GM23338 (cell line): ENCODE measurements around the gene SAMD4A. TPM values are rescaled to one million over a fixed set of nuclear protein-coding genes. Genes with fewer than 3 reads are reported as not detected.

Experiments used
- ATAC-seq: fragments of 200-7000 bp; cut with Tn5 transposase; 3 replicates; pipeline ENCODE4 v1.9.1; 2020
- DNase-seq: peaks from one replicate; pipeline ENCODE4 v3.0.0-alpha.2; 2015; ENCODE audit warnings: low spot score
- H2AFZ ChIP-seq: fragments of 200-600 bp; sonication (generic); 2 replicates; pipeline ENCODE4 v1.8.0; 2016; ENCODE audit warnings: antibody characterized with exemption, mild to moderate bottlenecking, moderate library complexity
- H3F3A ChIP-seq: fragments of 200-600 bp; sonication (generic); replicated peaks from 2 replicates; pipeline ENCODE4 v1.8.0; 2017; ENCODE audit warnings: antibody characterized with exemption, mixed run types, low read depth
- H3K27ac ChIP-seq: fragments of 200-600 bp; sonication (generic); 2 replicates; pipeline ENCODE4 v1.6.1; 2016; ENCODE audit warnings: low read depth
- H3K27me3 ChIP-seq: fragments of 200-600 bp; sonication (generic); 2 replicates; pipeline ENCODE4 v1.8.0; 2016; ENCODE audit warnings: mild to moderate bottlenecking, mixed run types, moderate library complexity; ENCODE audit not compliant: insufficient read depth
- H3K36me3 ChIP-seq: fragments of 200-600 bp; sonication (generic); 2 replicates; pipeline ENCODE4 v1.8.0; 2016; ENCODE audit warnings: mild to moderate bottlenecking; ENCODE audit not compliant: insufficient read depth
- H3K4me1 ChIP-seq: fragments of 200-600 bp; sonication (generic); 2 replicates; pipeline ENCODE4 v1.8.0; 2016; ENCODE audit warnings: mild to moderate bottlenecking, moderate library complexity; ENCODE audit not compliant: insufficient read depth
- H3K4me2 ChIP-seq: fragments of 200-600 bp; sonication (generic); 2 replicates; pipeline ENCODE4 v1.7.1; 2017; ENCODE audit warnings: mixed run types
- H3K4me3 ChIP-seq: fragments of 200-600 bp; sonication (generic); 2 replicates; pipeline ENCODE4 v1.6.1; 2016; ENCODE audit warnings: mixed run types
- H3K79me2 ChIP-seq: fragments of 200-600 bp; sonication (generic); replicated peaks from 2 replicates; pipeline ENCODE4 v1.8.0; 2017; ENCODE audit warnings: mild to moderate bottlenecking; ENCODE audit not compliant: insufficient read depth
- H3K9me2 ChIP-seq: fragments of 200-600 bp; sonication (generic); 2 replicates; pipeline ENCODE4 v1.8.0; 2017; ENCODE audit not compliant: insufficient read depth
- H4K20me1 ChIP-seq: fragments of 200-600 bp; sonication (generic); replicated peaks from 2 replicates; pipeline ENCODE4 v1.8.0; 2017; ENCODE audit warnings: mild to moderate bottlenecking; ENCODE audit not compliant: insufficient read depth
- H3K27ac Mint-ChIP-seq: 2 replicates; pipeline ENCODE4 v1.8.0; 2020; ENCODE audit warnings: inconsistent platforms, mild to moderate bottlenecking, moderate library complexity, mixed read lengths
- H3K27me3 Mint-ChIP-seq: 3 replicates; pipeline ENCODE4 v1.8.0; 2022; ENCODE audit warnings: low read depth, mild to moderate bottlenecking, moderate library complexity, mixed read lengths, inconsistent platforms; ENCODE audit not compliant: insufficient read depth, poor library complexity
- H3K36me3 Mint-ChIP-seq: 3 replicates; pipeline ENCODE4 v1.8.0; 2021; ENCODE audit warnings: low read depth, mild to moderate bottlenecking, inconsistent platforms, moderate library complexity, mixed read lengths
- H3K4me1 Mint-ChIP-seq: 3 replicates; pipeline ENCODE4 v1.8.0; 2020; ENCODE audit warnings: mild to moderate bottlenecking, inconsistent platforms, mixed read lengths
- H3K4me3 Mint-ChIP-seq: 3 replicates; pipeline ENCODE4 v1.8.0; 2021; ENCODE audit warnings: moderate library complexity, mild to moderate bottlenecking, inconsistent platforms, mixed read lengths
- H3K9me3 Mint-ChIP-seq: 3 replicates; pipeline ENCODE4 v1.8.0; 2020; ENCODE audit warnings: moderate library complexity, mild to moderate bottlenecking, inconsistent platforms, mixed read lengths
- CREB1 ChIP-seq: fragments of 250-450 bp; sonication (Bioruptor Pico); IDR thresholded peaks from 2 replicates; pipeline ENCODE4 v1.5.0; 2020; ENCODE audit warnings: low read depth, mild to moderate bottlenecking, moderate library complexity
- CTCF ChIP-seq, 2 experiments: fragments of 200-600 bp in 1 of 2; sonication (generic) in 1 of 2; conservative IDR thresholded peaks; 2 replicates each; pipeline versions ENCODE4 v1.5.1 to v1.6.1; 2016 to 2017; ENCODE audit warnings: antibody characterized with exemption in 2 of 2, low read depth in 2 of 2, mild to moderate bottlenecking in 2 of 2, moderate library complexity in 1 of 2
- ETS1 ChIP-seq: IDR thresholded peaks from 2 replicates; pipeline ENCODE4 v1.6.1; 2016; ENCODE audit warnings: antibody characterized with exemption
- EZH2 ChIP-seq: fragments of 200-600 bp; sonication (generic); IDR thresholded peaks from one replicate; pipeline ENCODE4 v1.8.0; 2017; ENCODE audit warnings: antibody characterized with exemption, mild to moderate bottlenecking, low read depth; ENCODE audit not compliant: unreplicated experiment
- EZH2phosphoT487 ChIP-seq: fragments of 200-600 bp; sonication (generic); IDR thresholded peaks from one replicate; pipeline ENCODE4 v1.8.1; 2018; ENCODE audit warnings: antibody characterized with exemption; ENCODE audit not compliant: unreplicated experiment
- JUNB ChIP-seq: IDR thresholded peaks from one replicate; pipeline ENCODE4 v1.6.1; 2016; ENCODE audit warnings: antibody characterized with exemption; ENCODE audit not compliant: unreplicated experiment
- NANOG ChIP-seq: IDR thresholded peaks from 2 replicates; pipeline ENCODE4 v1.6.1; 2016; ENCODE audit warnings: antibody characterized with exemption, borderline replicate concordance
- POLR2AphosphoS5 ChIP-seq: IDR thresholded peaks from 2 replicates; pipeline ENCODE4 v1.6.1; 2016; ENCODE audit warnings: antibody characterized with exemption, low read depth
- STAT1 ChIP-seq: IDR thresholded peaks from one replicate; pipeline ENCODE4 v1.6.1; 2016; ENCODE audit warnings: antibody characterized with exemption; ENCODE audit not compliant: unreplicated experiment
- ZNF114 ChIP-seq: fragments of 250-450 bp; sonication (Bioruptor Pico); IDR thresholded peaks from 2 replicates; pipeline ENCODE4 v1.5.0; 2020; ENCODE audit warnings: mild to moderate bottlenecking, moderate library complexity
- ZNF331 ChIP-seq: fragments of 250-450 bp; sonication (Bioruptor Pico); IDR thresholded peaks from 2 replicates; pipeline ENCODE4 v1.5.0; 2020; ENCODE audit warnings: low read depth, mild to moderate bottlenecking, moderate library complexity
- ZNF462 ChIP-seq: fragments of 250-450 bp; sonication (Bioruptor Pico); IDR thresholded peaks from 2 replicates; pipeline ENCODE4 v1.5.0; 2020; ENCODE audit warnings: mild to moderate bottlenecking, moderate library complexity
- polyA plus RNA-seq: library from polyadenylated mRNA; unstranded; fragments of >200 nt; fragmentation: Nextera tagmentation; extraction: Ambion mirVana; gene quantifications from 2 replicates; pipeline ENCODE4 v1.2.1, GENCODE V29; 2016
- total RNA-seq: library from RNA; depleted of rRNA; stranded (reverse); fragments of >200 nt; shearing (Covaris generic); gene quantifications from 2 replicates; pipeline ENCODE4 v1.2.3, GENCODE V29; 2014
- TF ChIP-seq, protein P1 (sequence below): IDR thresholded peaks from one replicate; pipeline ENCODE4 v1.6.1; 2018; ENCODE audit warnings: antibody characterized with exemption; ENCODE audit not compliant: unreplicated experiment

The SAMD4A gene
- total and polyA plus RNA-seq, 2 experiments from 2014 or later, result 1.6 to 6.9 TPM

DNA sequence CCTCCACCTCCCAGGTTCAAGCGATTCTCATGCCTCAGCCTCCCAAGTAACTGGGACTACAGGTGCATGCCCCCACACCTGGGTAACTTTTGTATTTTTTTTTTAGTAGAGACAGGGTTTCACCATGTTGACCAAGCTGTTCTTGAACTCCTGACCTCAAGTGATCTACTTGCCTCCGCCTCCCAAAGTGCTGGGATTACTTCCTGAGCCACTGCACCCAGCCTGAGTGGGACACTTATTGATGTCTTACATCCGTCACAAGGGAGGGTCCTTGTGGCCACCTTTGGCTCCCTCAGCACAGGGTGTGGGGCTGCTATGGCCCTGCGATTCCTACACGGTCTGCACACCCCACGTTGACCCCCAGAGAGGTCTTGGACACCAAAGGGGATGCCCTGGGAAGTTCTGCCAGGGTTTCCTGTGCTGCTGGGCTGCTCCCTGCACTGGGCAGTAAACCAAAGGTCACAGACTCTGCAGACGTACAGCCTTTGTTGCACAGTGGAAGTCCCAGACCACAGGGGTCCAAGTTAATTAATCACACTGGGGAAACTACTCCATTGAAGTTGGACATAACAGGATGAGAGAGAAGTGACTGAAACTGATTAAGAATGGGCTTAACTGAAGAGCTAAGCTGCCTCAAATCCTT lies 95.7 kb downstream of the SAMD4A start:
- Mint-ChIP-seq H3K9me3 (no peaks in the 10 kb centered on the region), H3K36me3 (no peaks in the 10 kb centered on the region), H3K27me3 (no peaks in the 10 kb centered on the region), H3K4me3 (no peak overlapping the region), H3K4me1 (no peaks in the 10 kb centered on the region), H3K27ac (no peak overlapping the region)
- no peak overlapping the region for H3K4me2 ChIP-seq
- H3K4me1 ChIP-seq, result no peaks in the 10 kb centered on the region
- H3K79me2 ChIP-seq, result no peaks in the 10 kb centered on the region
- ATAC-seq (no peak), DNase-seq (no peak)
- no peaks in the 10 kb centered on the region for H4K20me1 ChIP-seq
- 0 out of 2 replicates have a peak, but pooled peaks cover 3% of the 10 kb centered on the region for H3K9me2 ChIP-seq
- H2AFZ ChIP-seq, result no peak overlapping the region
- no peaks in the 10 kb centered on the region for H3F3A ChIP-seq
- TF ChIP-seq EZH2 (no peak), JUNB (no peak), NANOG (no peak), CREB1 (CRISPR knock-in tag) (no peak), STAT1 (no peak), ZNF331 (CRISPR knock-in tag) (no peak), ZNF462 (no peak), CTCF (conservative IDR thresholded peaks at IDR 0.05; ENCODE audit: low read depth in 2 of 2) (no peak), ETS1 (no peak), EZH2phosphoT487 (no peak), ZNF114 (CRISPR knock-in tag) (no peak), POLR2AphosphoS5 (no peak)
- TF ChIP-seq, protein P1, sequence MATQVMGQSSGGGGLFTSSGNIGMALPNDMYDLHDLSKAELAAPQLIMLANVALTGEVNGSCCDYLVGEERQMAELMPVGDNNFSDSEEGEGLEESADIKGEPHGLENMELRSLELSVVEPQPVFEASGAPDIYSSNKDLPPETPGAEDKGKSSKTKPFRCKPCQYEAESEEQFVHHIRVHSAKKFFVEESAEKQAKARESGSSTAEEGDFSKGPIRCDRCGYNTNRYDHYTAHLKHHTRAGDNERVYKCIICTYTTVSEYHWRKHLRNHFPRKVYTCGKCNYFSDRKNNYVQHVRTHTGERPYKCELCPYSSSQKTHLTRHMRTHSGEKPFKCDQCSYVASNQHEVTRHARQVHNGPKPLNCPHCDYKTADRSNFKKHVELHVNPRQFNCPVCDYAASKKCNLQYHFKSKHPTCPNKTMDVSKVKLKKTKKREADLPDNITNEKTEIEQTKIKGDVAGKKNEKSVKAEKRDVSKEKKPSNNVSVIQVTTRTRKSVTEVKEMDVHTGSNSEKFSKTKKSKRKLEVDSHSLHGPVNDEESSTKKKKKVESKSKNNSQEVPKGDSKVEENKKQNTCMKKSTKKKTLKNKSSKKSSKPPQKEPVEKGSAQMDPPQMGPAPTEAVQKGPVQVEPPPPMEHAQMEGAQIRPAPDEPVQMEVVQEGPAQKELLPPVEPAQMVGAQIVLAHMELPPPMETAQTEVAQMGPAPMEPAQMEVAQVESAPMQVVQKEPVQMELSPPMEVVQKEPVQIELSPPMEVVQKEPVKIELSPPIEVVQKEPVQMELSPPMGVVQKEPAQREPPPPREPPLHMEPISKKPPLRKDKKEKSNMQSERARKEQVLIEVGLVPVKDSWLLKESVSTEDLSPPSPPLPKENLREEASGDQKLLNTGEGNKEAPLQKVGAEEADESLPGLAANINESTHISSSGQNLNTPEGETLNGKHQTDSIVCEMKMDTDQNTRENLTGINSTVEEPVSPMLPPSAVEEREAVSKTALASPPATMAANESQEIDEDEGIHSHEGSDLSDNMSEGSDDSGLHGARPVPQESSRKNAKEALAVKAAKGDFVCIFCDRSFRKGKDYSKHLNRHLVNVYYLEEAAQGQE, result no peak
- no peaks in the 10 kb centered on the region for H3K36me3 ChIP-seq
- no peak overlapping the region for H3K4me3 ChIP-seq
- H3K27ac ChIP-seq, result no peak overlapping the region
- H3K27me3 ChIP-seq, result no peaks in the 10 kb centered on the region
